Vagina (tissue), 2 donors: ENCODE data around the gene RMDN2.

Source experiments
- POLR2A ChIP-seq, 2 donors: fragments of 450-650 bp; IDR thresholded peaks; one replicate each; pipeline ENCODE4 v1.6.1; 2017; ENCODE audit warnings: antibody characterized with exemption in 2 of 2, mild to moderate bottlenecking in 2 of 2, moderate library complexity in 2 of 2
- POLR2AphosphoS5 ChIP-seq, 2 donors: sonication (generic); formaldehyde crosslinking; IDR thresholded peaks; one replicate each; pipeline ENCODE4 v1.9.0; 2017; ENCODE audit warnings: antibody characterized with exemption in 2 of 2, mild to moderate bottlenecking in 2 of 2, low read depth in 1 of 2; ENCODE audit not compliant: insufficient read depth in 1 of 2
- TF ChIP-seq, protein P1 (sequence below), 3 experiments: fragments of 450-650 bp in 2 of 3; fragments of 200-600 bp in 1 of 3; sonication (generic) in 1 of 3; IDR thresholded peaks; one replicate each; pipeline ENCODE4 v1.5.1; 2017 to 2019; ENCODE audit warnings: antibody characterized with exemption in 3 of 3, mild to moderate bottlenecking in 2 of 3, moderate library complexity in 2 of 3

DNA sequence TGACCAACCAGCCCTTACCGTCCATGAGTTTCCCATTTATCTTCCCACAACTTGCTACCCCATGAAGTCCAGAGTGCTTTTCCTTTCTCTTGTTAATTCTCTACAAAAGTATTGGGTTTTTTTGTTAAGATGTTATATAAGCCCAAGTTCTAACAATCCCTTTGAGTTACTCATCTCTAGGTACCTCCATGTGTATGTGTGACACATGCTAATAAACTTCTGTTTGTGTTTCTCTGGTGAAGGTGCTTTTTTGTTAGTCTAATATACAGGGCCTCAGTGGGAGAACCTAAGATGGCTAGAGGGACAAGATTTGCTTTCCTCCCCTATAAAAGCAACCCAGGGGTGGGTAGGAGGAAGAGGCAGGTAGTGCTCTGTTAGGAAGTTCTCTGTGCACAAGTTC lies 31.8 kb upstream of the RMDN2 start:
- TF ChIP-seq, protein P1, sequence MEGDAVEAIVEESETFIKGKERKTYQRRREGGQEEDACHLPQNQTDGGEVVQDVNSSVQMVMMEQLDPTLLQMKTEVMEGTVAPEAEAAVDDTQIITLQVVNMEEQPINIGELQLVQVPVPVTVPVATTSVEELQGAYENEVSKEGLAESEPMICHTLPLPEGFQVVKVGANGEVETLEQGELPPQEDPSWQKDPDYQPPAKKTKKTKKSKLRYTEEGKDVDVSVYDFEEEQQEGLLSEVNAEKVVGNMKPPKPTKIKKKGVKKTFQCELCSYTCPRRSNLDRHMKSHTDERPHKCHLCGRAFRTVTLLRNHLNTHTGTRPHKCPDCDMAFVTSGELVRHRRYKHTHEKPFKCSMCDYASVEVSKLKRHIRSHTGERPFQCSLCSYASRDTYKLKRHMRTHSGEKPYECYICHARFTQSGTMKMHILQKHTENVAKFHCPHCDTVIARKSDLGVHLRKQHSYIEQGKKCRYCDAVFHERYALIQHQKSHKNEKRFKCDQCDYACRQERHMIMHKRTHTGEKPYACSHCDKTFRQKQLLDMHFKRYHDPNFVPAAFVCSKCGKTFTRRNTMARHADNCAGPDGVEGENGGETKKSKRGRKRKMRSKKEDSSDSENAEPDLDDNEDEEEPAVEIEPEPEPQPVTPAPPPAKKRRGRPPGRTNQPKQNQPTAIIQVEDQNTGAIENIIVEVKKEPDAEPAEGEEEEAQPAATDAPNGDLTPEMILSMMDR (IDR thresholded peaks at IDR 0.05) = no peak
- TF ChIP-seq POLR2A (IDR thresholded peaks at IDR 0.05) = no peak
- no peak for TF ChIP-seq POLR2AphosphoS5 (IDR thresholded peaks at IDR 0.05; ENCODE audit: insufficient read depth in 1 of 2, low read depth in 1 of 2)
